ENCODE measurements around the gene TPT1.
"Not testable (repeated sequence)": the region's sequence is repeated elsewhere in the genome, so short reads cannot be mapped to it uniquely, and the experiment has no call there.

The TPT1 gene

DNA sequence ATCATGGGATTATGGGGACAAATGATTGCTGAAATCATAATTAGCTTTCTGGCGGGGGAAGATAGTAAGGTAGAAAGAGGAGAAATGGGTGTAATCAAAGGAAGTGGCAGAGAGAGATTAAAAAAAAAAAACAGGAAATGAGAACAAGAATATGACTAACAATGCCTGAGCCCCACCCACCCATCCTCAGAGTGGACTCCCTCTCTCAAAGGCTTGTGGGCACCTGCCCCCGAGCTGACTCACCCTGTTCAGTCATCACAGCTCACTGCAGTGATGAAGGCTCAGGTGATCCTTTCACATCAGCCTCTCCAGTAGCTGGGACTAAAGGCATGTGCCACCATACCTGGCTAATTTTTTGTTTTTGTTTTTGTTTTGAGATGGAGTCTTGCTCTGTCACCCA is 26.4 kb upstream of the TPT1 start:
- DNase-seq (ENCODE audit: low read depth in 2 of 2): peak; percentile 77 to 88

DNA sequence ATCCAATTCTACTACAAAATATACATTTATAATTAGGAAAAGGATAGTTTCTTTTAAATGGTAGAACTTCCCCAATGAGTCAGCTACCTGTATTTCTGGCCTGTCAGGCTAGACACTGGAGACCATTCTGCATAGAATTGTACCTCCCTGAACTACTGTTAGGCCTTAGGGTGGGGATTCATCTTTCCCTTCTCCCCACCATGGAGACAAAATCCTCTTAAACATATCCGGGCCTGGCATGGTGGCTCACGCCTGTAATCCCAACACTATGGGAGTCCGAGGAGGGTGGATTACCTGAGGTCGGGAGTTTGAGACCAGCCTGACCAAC is 24.5 kb upstream of the TPT1 start:
- no peak for DNase-seq (ENCODE audit: low read depth in 2 of 2)

DNA sequence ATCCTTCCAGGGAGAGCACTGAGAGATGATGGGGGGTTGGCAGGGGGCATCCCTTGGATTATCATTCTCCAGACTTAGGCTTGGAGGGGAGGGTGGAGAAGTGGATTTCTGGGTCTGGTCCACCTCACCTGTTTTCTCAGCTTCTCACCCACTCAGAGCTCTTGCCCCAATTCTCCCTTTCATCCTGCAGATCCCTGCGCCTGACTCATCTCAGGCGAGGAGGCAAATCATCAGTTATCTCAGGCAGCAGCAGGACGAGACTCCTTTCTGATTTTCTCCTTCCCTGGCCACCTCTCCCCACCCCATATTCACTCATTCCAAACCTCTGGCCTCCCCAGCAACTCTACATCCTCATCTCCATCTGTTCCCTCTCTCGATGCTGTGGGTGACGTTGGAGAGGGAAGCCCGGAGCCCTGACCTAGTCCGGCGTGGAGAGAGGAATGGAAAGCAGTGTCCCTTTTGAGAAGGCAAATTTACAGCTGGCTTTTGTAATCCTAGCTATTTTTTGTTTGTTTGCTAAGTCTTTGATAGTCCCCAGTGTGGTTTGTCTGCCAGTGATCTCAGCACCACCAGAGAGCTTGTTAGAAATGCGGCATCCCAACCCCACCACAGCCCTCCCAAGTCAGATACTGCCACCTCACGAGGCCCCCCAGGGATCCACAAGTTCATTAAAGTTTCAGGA is 24.0 kb upstream of the TPT1 start:
- DNase-seq (ENCODE audit: low read depth in 2 of 2): no peak

GRCh38 chr13:45362939-45363338 is 22.0 kb upstream of the TPT1 start:
- no peak for DNase-seq (ENCODE audit: low read depth in 2 of 2)

GRCh38 chr13:45361596-45362206 is 20.7 kb upstream of the TPT1 start:
- DNase-seq (ENCODE audit: low read depth in 2 of 2): no peak

- DNase-seq (ENCODE audit: low read depth in 2 of 2): no peak
Measured at GRCh38 chr13:45356966-45357672, 16.1 kb upstream of the TPT1 start.

GRCh38 chr13:45353895-45354294 is 12.9 kb upstream of the TPT1 start:
- no peak for DNase-seq (ENCODE audit: low read depth in 2 of 2)

GRCh38 chr13:45352031-45352430 is 11.0 kb upstream of the TPT1 start:
- no peak for DNase-seq (ENCODE audit: low read depth in 2 of 2)

- DNase-seq (ENCODE audit: low read depth in 2 of 2): no peak
Measured at GRCh38 chr13:45350152-45350551, 9.2 kb upstream of the TPT1 start.

DNA sequence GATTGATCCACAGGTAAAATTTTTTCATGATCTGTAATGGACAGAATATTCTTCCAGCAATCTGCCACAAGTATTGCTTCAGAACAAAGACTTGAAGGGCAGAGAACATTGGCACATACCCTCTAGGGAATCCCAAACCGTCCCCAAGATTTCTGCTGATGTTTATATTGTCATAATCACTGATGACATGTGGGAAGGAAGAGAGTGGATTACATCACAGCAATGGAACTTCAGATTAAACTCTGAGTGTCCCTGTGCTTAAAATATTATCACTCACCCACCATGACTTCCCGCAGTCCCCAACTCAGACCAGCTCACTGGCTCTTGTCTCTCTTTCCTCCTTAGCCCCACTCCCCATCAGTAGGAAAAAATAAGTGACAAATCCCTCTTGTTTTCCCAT is 8.5 kb upstream of the TPT1 start:
- DNase-seq (ENCODE audit: low read depth in 2 of 2): no peak

- DNase-seq (ENCODE audit: low read depth in 2 of 2): not testable (repeated sequence)
Measured at GRCh38 chr13:45344064-45344463, 3.1 kb upstream of the TPT1 start.

GRCh38 chr13:45343102-45343501 is 2.1 kb upstream of the TPT1 start:
- not testable (repeated sequence) for DNase-seq (ENCODE audit: low read depth in 2 of 2)

- not testable (repeated sequence) for DNase-seq (ENCODE audit: low read depth in 2 of 2)
Measured at GRCh38 chr13:45342668-45343067, 1.7 kb upstream of the TPT1 start.

- DNase-seq (ENCODE audit: low read depth in 2 of 2): no peak
Measured at GRCh38 chr13:45341799-45342500, 967 bp upstream of the TPT1 start.

DNA sequence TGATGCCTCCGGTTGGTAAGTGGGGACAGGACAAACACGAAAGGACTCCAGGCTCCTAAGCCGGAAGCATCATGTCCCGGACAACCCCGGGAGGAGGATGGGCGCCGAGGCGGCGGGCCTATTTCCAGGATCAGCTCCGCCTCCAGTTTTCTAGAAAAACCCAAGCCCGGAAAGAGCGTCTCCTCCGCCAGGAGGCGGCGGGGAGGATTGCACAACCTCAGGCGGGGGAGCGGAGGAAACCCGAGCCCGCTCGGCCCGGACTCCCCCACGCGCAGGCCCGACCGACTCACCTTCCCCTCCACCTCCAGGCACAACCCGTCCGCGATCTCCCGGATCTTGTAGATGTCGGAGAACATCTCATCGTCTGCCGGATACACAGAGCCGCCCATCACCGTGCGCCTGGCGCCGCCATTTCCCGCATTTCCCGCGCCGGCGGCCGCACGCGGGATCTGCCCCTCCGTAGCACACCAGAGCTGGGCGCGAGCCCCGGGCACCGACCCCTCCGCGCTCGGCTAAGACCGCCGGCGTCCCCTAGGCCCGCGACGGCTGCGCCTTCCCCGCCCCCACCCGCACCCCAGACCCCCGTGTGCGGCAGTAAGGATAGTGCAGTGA is 455 bp downstream of the TPT1 start:
- peak; percentile 73 to 76 for DNase-seq (ENCODE audit: low read depth in 2 of 2)

DNA sequence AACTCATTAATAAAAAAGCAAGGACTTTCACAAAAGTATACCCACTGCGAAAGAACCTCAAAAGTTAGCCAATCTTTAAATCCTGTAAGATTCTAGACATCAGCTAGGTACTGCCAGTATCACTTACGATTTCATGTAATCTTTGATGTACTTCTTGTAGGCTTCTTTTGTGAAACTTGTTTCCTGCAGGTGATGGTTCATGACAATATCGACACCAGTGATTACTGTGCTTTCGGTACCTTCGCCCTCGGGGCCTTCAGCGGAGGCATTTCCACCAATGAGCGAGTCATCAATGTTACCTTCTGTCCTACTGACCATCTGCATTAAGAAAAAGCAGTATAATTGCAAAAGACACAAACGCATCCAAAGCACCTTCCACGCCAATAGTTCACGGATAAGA is 1.1 kb downstream of the TPT1 start:
- peak; percentile 22 to 33 for DNase-seq (ENCODE audit: low read depth in 2 of 2)

DNA sequence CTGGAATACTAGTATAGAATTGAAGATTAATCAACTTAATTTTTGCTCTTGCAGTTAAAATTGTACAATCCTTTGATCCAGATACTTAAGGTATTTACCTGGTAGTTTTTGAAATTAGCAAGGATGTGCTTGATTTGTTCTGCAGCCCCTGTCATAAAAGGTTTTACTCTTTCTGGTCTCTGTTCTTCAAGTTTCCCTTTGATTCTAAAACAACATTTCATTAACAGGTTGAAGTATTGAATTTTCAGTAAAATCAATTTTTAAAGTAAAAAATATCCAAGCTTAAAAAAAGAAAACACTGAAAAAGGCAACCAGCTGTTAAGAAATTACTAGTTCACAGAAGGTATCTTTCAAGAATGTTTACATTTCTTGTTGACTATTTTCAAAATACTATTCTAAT is 1.6 kb downstream of the TPT1 start:
- DNase-seq (ENCODE audit: low read depth in 2 of 2): no peak

GRCh38 chr13:45337803-45338202 is 3.2 kb downstream of the TPT1 start:
- DNase-seq (ENCODE audit: low read depth in 2 of 2): no peak

DNA sequence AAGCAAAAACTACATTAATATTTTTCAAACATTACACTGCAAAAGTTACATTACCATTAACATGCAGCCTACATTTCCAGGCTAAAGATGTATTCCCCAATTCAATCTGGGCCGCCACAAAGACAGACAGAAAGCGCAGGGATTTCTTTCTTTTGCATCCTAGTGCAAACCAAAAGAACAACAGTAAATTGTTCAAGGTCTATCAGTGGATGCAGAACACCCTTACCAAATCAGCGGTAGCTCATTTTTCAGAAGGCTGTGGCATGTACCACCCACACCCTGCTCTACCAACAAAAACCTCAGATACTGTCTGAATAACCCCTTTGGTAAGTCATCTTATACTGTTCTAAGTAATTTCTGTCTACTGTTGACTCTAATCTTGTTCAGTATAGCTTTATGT is 3.6 kb downstream of the TPT1 start:
- DNase-seq (ENCODE audit: low read depth in 2 of 2): no peak

- no peak for DNase-seq (ENCODE audit: low read depth in 2 of 2)
Measured at GRCh38 chr13:45336025-45336800, 4.8 kb downstream of the TPT1 start.

- DNase-seq (ENCODE audit: low read depth in 2 of 2): no peak
Measured at GRCh38 chr13:45335397-45336024, 5.5 kb downstream of the TPT1 start.
